Mesothelial cell of epicardium (in vitro differentiated cells): Measurements from ENCODE around the gene SLITRK6. TPM values are rescaled to one million over a fixed set of nuclear protein-coding genes. Genes with fewer than 3 reads are reported as not detected.

Source experiments
- DNase-seq, 2 experiments: peaks; one replicate each; pipeline ENCODE4 v3.0.0; 2021; ENCODE audit warnings: low spot score in 2 of 2; ENCODE audit not compliant: unreplicated experiment in 2 of 2
- H3K27ac Mint-ChIP-seq: 2 replicates; pipeline ENCODE4 v1.8.0; 2021; ENCODE audit warnings: mixed read lengths
- H3K27me3 Mint-ChIP-seq: 2 replicates; pipeline ENCODE4 v1.8.0; 2021; ENCODE audit warnings: low read depth, mixed read lengths
- H3K36me3 Mint-ChIP-seq: 2 replicates; pipeline ENCODE4 v1.8.0; 2021; ENCODE audit warnings: mixed read lengths
- H3K4me1 Mint-ChIP-seq: 2 replicates; pipeline ENCODE4 v1.8.0; 2021; ENCODE audit warnings: mixed read lengths
- H3K4me3 Mint-ChIP-seq: 2 replicates; pipeline ENCODE4 v1.8.0; 2021; ENCODE audit warnings: mild to moderate bottlenecking, moderate library complexity, mixed read lengths
- H3K9me3 Mint-ChIP-seq: 2 replicates; pipeline ENCODE4 v1.8.0; 2021; ENCODE audit warnings: mixed read lengths
- total RNA-seq: library from RNA; stranded (reverse); gene quantifications from 3 replicates; pipeline ENCODE4 v1.2.1, GENCODE V29; 2021
- TF ChIP-seq, protein P1 (sequence below): fragments of 200-600 bp; sonication (generic); IDR thresholded peaks from one replicate; pipeline ENCODE4 v1.5.0; 2021; ENCODE audit warnings: antibody characterized with exemption; ENCODE audit not compliant: unreplicated experiment

Gene SLITRK6
- total RNA-seq, 1 donor from 2014 or later = 16.9 TPM

DNA sequence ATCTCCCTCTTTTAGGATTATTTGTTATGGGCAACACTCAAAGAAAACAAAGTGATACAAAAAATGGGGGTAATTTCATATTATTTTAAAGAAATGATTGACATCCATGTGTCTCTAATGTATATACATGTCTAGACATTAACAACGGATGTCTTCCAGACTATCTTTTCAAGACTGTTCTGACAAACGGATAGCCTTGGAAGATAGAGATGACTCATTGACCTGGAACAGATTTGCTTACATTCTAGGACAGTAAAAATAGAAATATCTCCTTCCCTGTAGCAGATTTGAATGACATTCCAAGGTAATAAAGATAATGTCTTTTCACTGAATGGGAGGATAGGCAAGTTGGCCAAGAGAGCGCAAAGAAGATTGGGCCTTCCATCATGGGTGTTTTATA lies 26.2 kb upstream of the SLITRK6 start:
- H3K4me3 Mint-ChIP-seq = no peak overlapping the region
- no peak overlapping the region for H3K27ac Mint-ChIP-seq
- no peaks in the 10 kb centered on the region for H3K4me1 Mint-ChIP-seq
- no peak for DNase-seq
- H3K36me3 Mint-ChIP-seq = no peaks in the 10 kb centered on the region
- H3K27me3 Mint-ChIP-seq = no peaks in the 10 kb centered on the region
- TF ChIP-seq, protein P1, sequence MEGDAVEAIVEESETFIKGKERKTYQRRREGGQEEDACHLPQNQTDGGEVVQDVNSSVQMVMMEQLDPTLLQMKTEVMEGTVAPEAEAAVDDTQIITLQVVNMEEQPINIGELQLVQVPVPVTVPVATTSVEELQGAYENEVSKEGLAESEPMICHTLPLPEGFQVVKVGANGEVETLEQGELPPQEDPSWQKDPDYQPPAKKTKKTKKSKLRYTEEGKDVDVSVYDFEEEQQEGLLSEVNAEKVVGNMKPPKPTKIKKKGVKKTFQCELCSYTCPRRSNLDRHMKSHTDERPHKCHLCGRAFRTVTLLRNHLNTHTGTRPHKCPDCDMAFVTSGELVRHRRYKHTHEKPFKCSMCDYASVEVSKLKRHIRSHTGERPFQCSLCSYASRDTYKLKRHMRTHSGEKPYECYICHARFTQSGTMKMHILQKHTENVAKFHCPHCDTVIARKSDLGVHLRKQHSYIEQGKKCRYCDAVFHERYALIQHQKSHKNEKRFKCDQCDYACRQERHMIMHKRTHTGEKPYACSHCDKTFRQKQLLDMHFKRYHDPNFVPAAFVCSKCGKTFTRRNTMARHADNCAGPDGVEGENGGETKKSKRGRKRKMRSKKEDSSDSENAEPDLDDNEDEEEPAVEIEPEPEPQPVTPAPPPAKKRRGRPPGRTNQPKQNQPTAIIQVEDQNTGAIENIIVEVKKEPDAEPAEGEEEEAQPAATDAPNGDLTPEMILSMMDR = no peak
- H3K9me3 Mint-ChIP-seq = peaks cover 15% of the 10 kb centered on the region

DNA sequence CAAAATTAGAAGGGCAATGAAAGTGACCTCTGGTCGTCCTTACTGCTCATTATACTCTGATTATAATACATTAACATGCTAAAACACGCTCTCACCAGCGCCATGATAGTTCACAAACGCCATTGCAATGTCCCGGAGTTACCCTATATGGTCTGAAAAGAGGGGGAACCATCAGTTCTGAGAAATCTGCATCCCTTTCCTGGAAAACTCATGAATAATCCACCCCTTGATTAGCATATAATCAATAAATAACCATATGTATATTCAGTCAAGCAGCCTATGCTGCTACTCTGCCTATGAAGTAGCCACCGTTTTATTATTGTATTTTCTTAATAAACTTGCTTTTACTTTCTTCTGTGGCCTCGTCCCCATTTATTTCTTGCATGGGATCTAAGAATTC lies 24.6 kb upstream of the SLITRK6 start:
- H3K4me1 Mint-ChIP-seq = no peaks in the 10 kb centered on the region
- no peak for DNase-seq
- TF ChIP-seq, protein P1 = no peak
- H3K27me3 Mint-ChIP-seq = no peaks in the 10 kb centered on the region
- H3K9me3 Mint-ChIP-seq = peaks cover 15% of the 10 kb centered on the region
- H3K36me3 Mint-ChIP-seq = no peaks in the 10 kb centered on the region
- no peak overlapping the region for H3K4me3 Mint-ChIP-seq
- H3K27ac Mint-ChIP-seq = no peak overlapping the region

DNA sequence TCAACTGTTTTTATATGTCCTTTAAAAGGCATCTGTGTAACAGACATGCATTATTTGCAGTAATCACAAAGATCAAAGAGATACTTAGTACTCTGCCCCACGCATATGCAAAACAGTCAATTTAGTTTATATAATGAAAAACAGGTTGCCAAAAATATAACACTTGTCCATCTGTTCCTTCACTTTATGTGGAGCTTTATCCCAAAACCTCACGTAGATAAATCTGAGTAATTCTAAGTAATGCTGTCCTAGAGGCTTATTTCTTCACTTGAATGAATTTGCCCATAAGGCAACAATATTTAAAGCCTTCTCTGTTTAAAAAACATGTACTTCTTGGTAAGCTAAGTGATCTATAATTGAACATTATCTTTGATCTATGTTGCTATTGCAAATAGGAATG lies 20.3 kb upstream of the SLITRK6 start:
- Mint-ChIP-seq H3K4me1 (no peaks in the 10 kb centered on the region), H3K36me3 (no peaks in the 10 kb centered on the region), H3K9me3 (peaks cover 17% of the 10 kb centered on the region), H3K4me3 (no peak overlapping the region), H3K27ac (no peak overlapping the region), H3K27me3 (no peaks in the 10 kb centered on the region)
- TF ChIP-seq, protein P1 = no peak
- DNase-seq = no peak

DNA sequence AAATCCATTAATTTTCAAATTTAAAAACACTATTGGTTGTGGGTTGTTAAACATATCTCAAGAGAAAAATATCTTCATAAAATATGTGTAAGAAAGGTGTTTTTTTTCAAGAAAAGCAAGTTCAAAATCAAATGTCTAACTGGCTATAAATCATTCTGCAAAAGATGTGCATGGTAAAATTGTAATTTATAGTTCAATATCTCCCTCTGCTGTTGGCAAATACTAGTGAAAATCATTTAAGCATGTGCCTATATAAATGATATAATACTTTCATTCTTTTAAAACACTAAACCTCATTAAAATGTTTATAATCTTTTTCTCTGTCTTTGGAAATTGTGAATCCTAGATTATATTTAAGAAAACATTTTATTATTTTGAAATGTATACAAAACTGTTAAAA lies 17.2 kb upstream of the SLITRK6 start:
- TF ChIP-seq, protein P1 = peak; percentile 40
- H3K4me1 Mint-ChIP-seq = no peaks in the 10 kb centered on the region
- no peaks in the 10 kb centered on the region for H3K36me3 Mint-ChIP-seq
- no peak overlapping the region for H3K27ac Mint-ChIP-seq
- no peaks in the 10 kb centered on the region for H3K27me3 Mint-ChIP-seq
- H3K4me3 Mint-ChIP-seq = no peak overlapping the region
- peaks cover 13% of the 10 kb centered on the region for H3K9me3 Mint-ChIP-seq
- no peak for DNase-seq

DNA sequence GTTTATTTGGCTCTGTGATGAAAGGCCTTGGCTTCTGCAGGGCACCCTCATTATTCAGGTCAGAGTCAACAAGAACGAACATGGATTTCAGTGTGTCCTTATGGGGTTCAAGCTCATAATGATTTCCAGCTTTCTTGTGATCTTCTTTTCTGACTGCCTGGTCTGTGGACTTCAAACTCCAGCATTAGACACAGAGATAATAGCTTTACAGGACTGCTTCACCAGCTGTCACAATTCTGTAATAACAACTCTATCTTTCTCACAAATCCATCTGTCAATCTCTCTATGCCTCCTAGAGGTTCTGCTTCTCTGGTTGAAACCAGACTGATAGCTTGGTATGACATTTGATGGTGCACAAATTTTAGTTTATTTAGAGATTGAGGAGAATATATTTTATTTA lies 13.1 kb upstream of the SLITRK6 start:
- H3K4me3 Mint-ChIP-seq = no peak overlapping the region
- no peaks in the 10 kb centered on the region for H3K4me1 Mint-ChIP-seq
- H3K36me3 Mint-ChIP-seq = no peaks in the 10 kb centered on the region
- no peak for DNase-seq
- TF ChIP-seq, protein P1 = no peak
- H3K9me3 Mint-ChIP-seq = peaks cover 18% of the 10 kb centered on the region
- no peak overlapping the region for H3K27ac Mint-ChIP-seq
- H3K27me3 Mint-ChIP-seq = no peaks in the 10 kb centered on the region

DNA sequence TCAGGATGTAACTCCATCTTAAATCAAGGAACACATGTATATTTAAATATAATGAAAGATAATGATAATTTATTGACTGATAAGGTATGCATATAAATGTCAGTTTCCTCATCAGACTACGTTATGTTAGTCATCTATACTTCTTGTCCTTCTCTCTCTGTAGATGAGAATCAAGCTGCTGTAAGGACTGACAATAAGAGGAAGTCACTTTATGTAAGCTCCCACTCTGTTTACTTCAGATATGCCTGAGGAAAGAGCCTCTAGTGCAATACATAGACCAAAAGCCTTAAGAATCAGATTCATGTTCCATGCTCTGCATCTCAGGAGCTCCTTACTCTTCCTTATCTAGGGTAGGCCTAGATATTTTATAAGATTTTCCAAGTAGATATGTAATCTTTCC lies 9.6 kb upstream of the SLITRK6 start:
- Mint-ChIP-seq H3K27me3 (no peaks in the 10 kb centered on the region), H3K4me3 (no peak overlapping the region), H3K4me1 (peaks cover 7% of the 10 kb centered on the region), H3K9me3 (peaks cover 10% of the 10 kb centered on the region), H3K27ac (no peak overlapping the region), H3K36me3 (no peaks in the 10 kb centered on the region)
- TF ChIP-seq, protein P1 = no peak
- no peak for DNase-seq
